Measurements from ENCODE around the gene RADIL.

The RADIL gene

DNA sequence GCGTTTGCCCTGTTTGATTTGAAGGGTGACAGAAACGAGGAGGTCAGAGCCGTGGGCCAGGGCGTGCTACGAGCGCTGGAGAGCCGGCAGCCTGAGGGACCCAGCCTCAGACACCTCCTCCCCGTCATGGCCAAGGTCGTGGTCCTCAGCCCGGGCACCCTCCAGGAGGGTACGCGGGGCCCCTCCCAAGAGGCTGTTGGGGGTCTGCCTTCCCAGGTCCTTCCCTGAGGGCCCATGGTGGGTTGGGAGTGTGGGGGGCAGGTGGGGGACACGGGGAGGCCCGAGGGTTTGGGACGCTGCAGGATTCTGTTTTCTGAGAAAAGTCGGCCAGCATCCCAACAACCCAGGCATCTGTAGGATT, 100.2 kb downstream of the RADIL start:
- no peak for DNase-seq (ENCODE audit: low read depth in 1 of 2, low spot score in 1 of 2)

DNA sequence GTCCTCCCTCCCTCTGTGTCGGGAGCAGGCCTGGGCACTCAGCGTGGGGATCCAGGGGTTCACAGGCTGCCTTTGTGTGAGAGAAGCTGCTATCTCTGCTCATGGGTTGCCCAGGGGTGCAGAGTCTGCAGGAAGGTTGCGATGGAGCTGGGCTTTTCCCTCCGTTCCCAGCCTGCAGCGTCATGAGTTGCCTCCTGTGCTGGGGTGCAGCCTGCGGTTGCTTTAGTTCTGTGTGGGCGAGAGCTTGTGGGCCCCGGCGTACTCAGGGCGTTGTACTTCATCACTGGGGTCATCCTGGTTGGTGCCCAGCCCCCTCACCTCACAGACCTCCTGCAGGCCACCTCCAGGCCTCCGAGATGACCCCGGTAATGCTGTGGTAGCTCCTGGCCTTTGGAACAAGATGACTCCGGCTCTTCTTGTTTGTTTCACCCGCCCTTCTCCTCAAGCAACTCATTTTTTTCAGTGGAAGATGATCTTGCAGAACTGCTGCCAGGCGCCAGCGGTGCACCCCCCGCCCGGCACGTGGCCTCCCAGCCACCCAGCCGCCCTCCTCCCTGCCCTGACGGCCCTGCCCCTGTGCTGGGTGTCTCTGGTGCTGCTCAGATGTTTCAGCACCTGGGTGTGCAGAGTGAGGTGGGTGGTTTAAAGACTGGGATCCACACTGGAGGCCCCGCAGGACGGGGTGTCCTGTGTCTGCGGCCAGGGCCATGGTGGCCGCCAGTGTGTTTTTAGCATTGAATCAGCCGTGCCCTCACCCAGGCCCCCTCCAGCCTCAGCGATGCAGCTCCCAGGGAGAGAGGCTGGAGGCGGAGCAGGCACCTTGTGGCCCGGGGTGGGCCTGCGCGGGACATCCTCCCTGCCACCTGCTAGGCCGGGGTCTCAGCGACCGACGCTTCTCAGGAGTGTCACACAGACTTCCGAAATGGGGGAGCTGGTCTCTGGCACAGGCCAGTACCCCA, 100.9 kb downstream of the RADIL start:
- DNase-seq (ENCODE audit: low read depth in 1 of 2, low spot score in 1 of 2): no peak

DNA sequence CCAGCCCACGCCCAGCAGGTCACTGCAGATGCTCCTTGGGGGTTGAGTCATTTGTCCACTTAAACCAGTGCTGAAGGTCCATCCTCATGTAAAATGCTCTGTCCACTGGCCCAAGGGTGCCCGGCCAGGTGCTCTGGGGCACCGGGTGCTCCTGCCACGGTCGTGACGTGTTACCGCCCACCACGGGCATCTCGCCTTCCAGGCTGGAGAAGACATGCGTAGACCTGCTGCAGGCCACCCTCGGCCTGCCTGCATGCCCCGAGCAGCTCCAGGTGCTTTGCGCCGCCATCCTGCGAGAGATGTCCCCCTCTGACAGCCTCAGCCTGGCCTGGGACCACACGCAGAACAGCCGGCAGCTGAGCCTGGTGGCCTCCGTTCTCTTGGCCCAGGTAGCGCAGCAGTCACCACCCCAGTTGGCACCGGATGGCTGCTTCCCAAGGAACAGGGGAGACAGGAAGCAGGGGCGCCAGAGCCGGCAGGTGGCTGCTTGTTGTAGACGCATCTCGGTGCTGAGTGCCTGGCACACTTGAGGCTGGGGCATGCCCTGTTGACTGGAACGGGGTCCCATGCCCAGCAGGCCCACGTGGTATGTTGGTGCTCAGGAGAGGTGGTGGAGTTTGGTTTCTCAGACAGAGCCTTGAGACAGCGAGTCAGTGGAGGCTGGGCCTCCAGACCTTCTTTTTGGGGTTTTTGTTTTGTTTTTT, 102.0 kb downstream of the RADIL start:
- no peak for DNase-seq (ENCODE audit: low read depth in 1 of 2, low spot score in 1 of 2)

DNA sequence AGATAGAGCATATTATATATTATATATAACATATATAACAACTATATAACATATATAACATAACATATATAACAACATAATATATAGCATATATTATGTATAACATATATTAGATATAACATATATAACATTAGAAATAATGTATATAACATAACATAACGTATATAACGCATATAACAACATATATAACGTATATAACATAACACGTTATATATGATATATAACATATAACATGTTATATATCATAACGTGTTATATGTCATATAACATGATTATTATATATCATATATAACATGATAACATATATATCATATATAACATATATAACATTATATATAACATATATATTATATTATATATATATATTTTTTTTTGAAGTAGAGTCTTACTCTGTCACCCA, 104.4 kb downstream of the RADIL start:
- no peak for DNase-seq (ENCODE audit: low read depth in 1 of 2, low spot score in 1 of 2)

DNA sequence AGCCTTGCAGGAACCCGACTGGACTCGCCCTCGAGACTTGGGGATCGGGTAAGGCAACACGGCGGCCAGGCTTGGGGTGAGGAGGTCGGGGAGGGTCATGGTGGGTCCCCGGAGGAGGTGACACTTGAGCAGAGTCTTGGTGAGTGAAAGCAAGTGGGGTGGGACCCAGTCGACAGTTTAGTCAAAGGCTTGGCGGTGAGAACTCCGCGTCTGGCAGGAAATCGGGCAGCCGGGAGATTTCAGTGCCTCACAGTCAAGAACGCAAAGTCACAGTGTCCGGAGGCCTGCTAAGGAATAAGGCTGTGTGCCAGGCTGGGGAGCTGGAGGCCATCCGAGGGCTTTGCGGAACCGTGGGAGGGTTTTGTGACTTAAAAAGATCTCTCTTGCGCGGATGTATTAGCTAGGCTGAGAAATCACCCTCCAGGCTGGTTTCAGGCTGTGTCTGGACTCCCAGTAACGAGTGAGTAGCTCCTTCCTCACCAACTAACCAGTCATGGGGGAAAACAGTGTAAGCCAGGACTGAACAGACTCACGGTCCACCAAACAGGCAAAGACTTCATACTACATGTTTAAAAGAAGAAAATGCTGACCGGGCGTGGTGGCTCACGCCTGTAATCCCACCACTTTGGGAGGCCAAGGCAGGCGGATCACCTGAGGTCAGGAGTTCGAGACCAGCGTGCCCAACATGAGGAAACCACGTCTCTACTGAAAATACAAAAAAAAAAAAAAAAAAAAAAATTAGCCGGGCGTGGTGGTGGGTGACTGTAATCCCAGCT, 107.5 kb downstream of the RADIL start:
- DNase-seq (ENCODE audit: low read depth in 1 of 2, low spot score in 1 of 2): peak; percentile 24 to 43

DNA sequence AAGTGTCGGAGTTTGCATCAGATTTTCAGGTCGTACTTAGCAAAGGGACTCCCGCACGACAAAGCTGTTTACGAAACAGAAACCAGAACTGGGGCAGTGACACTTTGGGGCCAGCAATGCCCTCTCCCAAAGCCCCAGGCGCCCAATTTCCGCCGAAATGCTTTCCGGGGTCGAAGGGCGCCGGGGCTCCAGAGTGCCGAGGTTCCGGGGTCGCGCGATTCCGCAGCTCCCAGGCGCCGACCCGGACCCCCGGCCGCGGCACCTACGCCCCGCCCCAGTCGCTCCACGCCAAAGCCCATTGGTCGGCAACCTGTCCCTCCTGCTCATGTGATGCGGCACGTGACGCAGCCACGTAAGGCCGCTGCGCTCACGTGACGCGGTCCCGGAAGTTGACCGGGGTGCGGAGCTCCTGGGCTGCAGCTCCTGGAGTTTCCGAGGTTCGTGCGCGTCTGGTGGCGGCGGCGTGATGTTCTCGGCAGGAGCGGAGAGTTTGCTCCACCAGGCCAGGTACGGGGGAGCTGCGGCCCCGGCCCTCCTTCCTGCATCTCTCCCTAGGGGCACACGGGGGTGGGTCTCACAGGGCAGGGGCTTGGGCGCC, 108.2 kb downstream of the RADIL start, which contains the start of gene AP5Z1:
Gene AP5Z1 (plus strand): TSS at position 374 of the 598 bp plus-strand sequence. CDS start 93 bp downstream, at position 467.
- DNase-seq (ENCODE audit: low read depth in 1 of 2, low spot score in 1 of 2): peak; percentile 85 to 94

DNA sequence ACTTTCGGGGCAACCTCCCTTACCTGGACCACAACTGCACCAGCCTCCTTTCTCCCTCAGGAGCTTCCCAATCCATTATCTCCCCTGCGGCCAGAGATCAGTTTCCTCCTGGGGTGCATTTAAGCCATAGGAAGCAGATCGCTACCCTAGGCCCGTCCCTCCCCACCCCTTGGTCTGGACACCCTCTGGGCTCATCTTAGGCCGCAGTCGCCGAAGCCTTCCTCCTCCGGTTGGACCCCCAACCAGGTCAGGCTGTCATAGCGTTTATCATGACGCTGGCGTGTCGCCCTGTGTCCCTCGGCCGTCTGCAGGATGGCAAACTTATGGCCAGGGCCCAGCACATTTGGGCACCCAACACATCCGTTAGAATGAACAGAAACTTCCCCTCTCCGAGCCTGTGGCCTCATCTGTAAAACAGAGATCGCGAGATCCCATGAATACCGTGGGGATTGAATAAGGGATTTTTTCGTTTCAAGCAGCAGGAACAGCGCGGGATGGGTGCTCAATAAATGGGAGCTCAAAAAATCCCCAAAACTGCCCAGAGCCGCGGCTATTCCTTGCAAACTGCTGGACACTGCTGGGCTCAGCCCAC, 108.8 kb downstream of the RADIL start:
- DNase-seq (ENCODE audit: low read depth in 1 of 2, low spot score in 1 of 2): no peak

DNA sequence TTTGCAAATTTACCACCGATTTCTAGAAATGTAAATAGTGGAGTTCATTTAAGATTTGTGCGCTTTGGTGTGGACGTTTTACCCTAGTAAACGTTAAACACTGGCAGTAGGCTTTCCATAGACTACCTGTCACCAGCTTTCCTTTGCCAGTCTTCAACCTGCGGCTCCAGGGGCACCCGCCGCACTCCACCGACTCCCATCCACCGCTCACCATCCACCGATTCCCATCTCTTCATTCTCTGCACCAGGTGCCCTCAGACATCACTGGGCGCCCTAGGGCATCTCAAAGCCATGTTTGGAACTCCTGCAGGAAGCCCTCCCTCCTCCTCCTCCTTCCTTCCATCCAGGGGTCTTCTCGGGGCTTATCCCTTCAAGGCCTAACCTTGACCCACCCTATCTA, 109.5 kb downstream of the RADIL start:
- DNase-seq (ENCODE audit: low read depth in 1 of 2, low spot score in 1 of 2): no peak

DNA sequence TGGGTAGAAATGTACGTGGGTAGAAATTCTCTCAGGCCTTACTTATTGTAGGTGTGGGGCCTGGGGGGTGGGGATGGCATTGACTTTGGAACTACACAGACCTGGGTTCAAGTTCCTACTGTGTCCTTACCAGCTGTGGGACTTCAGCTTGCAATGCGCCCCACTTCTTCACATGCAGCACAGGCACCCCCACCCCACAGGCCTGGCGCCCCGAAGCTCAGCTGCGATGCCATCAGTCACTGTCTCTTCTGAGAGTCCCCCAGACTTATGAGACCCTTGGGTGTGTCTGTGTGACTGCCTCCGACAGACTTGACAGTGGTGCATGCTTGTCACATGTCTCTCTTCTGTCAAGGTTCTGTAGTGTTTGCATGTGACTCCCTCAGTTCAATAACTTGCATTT, 111.2 kb downstream of the RADIL start:
- no peak for DNase-seq (ENCODE audit: low read depth in 1 of 2, low spot score in 1 of 2)

DNA sequence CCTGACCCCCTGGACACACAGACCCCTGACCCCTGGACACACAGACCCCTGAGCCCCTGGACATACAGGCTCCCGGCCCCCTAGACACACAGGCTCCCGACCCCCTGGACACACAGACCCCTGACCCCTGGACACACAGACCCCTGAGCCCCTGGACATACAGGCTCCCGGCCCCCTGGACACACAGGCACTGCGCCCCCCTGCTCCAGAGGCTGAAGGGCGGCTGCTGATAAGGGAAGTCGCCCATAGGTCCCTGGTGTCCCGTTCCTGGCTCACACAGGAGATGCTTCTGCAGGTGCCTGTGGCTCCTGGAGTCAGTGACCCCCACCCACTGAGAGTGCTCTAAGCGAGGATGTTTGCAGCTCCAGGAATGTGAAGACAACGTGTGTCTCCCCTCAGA, 111.8 kb downstream of the RADIL start:
- no peak for DNase-seq (ENCODE audit: low read depth in 1 of 2, low spot score in 1 of 2)

DNA sequence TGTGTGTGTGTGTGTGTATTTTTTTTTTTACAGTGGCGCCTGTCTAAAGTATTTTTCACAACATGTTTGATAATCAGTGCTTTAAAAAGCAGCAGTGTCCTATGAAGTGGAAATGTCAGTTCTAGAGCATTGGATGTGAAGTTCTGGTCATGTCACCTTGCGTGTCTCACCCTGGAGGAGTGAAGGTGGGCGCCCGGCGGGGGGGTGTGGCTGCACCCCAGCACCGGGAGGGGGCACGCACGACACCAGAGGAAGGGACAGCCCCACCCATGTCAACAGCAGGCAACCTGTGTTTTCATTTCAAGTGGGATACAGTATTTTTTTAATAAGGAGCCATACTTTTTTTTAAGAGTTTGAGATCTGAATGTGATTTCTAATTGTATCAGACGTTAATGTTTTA, 112.6 kb downstream of the RADIL start:
- no peak for DNase-seq (ENCODE audit: low read depth in 1 of 2, low spot score in 1 of 2)

DNA sequence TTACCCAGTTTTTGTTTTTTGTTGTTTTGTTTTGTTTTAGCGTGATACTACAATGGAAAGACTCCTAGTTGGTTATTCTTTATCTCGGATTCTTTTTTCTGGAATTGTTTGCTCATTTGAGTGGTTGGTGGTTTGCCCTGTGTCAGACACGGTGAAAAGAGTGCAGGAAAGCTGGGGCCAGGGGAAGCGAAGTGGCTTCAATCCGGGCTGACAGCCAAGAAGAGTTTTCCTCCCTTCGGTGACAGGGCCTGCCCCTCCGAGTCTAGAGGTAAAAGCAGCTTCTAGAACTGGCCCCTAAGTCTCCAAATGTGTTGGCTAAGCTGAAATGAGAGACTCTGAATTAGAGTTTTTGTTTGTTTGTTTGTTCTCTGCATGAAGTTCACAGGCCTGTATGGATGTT, 113.8 kb downstream of the RADIL start:
- DNase-seq (ENCODE audit: low read depth in 1 of 2, low spot score in 1 of 2): no peak

DNA sequence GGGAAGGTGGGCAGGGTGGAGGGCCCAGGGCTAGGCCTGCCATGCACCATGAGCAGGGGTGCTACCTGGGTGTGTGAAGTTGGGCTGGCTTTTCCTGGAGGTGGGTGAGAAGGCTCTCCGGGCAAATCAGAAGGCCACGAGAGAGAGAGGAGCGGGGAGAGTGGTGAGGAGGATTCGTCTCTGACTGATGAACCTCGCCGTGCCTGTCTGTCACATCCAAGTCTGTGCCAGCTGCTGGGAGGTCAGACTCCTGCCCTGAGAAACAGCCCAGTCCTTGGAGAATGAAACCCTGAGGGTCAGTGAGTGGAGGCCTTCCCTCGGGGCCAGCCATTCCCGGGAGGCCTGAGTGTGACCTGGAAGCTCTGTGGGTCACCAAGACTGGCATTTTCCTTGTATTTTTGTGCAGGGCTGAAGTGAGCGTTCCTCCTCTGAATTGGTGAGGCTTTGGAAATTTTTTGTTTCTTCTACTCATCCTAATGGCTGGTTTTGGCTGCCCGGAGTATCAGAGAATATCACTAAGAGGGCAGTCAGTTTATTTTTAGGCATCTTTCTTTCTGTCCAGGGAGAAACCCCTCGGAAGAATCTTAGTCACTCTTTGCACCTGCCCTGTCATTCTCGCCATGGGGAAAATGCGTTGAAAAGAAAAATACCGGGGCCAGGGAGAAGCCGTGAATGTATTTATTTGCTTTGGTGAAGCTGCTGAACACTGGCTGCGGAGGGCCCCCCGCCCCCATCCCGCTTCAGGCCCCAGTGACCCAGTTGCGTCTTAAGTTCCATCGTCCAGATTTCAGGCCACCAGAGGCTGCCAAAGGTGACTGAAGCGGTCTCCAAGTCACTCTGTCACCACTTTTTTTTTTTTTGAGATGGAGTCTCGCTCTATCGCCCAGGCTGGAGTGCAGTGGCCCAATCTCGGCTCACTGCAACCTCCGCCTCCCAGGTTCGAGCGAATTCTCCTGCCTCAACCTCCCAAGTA, 114.6 kb downstream of the RADIL start:
- DNase-seq (ENCODE audit: low read depth in 1 of 2, low spot score in 1 of 2): no peak

DNA sequence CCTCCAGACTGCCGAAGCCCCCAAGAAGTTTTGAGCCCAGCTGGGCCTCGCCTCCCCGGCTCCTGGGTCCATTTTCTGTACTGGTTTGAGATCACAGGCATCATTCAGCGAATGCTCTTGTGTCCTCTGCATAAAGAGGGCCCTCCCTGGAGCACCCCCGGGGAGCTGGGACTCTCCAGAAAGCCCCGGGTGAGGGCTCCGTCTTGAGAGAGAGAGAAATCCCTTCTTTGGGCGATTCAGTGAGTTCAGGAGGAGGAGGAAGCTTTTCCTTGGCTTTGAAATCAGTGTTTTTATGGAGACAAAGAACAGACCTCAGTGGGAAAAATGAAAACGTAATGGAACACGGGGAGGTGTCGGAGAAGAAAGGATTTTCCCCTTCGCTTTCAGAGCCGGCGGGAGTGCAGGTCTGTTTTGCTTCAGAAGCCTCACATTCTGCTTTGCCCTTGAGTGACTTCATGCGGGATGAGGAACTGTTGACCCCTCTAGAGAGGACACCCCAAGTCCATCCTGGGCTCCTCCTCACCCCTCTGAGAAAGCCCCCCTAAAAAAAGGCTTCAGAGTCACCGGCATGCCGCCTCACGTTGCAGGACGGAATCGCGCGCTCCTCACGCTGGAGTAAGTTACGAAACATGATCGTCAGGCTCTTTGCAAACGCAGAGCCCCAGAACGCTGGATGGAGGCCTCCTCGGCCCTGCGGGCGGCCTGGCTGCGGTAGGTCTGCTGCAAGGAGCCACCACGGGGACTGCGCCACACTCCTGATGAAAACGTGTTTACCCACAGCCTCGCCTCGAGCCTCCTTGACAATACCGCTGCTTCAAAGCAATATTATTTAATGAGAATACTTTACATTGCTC, 116.6 kb downstream of the RADIL start:
- no peak for DNase-seq (ENCODE audit: low read depth in 1 of 2, low spot score in 1 of 2)

DNA sequence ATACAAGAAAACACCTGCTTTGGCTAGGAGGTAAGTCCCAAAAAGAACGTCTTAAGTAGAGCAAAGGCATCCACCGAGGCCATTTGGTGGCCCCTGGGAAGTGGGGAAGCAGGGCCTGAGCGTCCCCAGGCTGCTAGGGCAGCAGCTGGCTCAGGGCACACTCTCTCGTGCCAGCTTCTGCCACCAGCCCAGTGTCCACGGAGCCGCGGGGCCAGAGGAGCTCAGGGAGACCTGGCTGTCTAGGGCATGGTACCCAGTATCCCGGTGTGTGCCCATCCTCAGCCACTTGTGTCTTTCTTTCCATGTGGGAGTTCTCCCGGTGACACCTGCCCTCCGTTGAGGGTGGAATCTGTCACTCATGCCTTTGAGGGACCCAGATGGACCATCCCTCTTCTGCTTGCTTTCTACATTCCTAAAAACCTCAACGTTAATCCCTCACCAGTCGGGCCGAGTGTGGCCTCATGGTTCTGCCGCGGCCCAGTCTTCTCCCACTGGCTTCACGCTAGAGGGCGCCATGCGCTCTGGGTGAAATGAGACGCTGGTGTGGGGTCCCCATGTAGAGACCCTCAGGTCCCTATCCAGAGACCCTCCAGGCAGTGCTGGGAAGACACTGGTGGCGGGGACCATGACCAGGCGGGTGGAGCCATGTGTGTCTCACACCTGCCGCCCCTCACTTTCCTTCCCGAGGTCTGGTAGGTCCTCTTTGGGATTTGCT, 117.6 kb downstream of the RADIL start:
- DNase-seq (ENCODE audit: low read depth in 1 of 2, low spot score in 1 of 2): no peak

DNA sequence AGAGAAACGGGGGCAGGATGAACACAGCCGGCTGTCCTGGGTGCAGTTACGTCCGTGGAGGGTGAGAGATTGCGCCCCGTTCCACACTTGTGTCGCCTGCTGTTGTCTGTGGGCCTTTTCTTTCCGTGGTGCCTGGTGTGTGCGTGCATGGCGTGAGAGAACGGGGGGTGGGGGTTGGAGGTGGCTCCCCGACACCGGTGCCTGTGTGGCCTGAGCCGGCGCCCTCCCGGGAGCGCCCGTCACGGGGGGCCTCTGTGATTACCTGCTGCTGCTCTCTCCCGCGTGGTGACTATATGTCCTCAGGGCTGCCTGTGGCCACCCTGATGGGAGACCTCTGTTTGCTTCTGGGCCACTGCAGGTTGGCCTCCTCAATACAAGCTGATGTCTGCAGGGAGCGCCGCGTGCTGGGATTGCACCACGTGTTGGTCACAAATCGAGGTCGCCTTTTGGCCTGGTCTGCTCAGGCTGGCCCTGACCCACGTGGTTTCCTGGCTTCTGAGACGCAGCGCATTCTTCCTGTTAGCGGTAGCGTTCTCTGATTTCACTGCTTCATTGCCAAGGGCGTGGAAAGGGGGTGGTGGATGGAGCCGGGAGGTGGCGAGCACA, 119.0 kb downstream of the RADIL start:
- DNase-seq (ENCODE audit: low read depth in 1 of 2, low spot score in 1 of 2): no peak

DNA sequence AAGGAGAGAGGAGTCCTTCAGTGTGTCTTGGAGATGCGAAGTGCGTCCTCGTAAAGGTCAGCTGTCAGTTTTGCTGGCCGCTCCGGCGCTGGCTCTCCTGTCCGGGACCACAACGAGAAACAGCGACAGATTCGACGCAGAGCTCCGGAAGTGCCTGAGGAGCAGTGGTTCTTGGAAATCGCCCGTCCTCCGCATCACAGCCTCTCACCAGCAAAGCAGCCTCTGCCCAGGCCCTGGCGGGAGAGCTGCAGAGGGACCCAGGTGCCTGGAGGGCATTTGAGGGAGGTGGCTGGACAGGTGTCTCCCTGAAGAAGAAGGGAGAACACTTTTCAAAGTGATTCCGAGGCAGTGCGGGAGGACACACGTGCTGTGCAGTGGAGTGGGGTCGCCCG, 119.7 kb downstream of the RADIL start:
- DNase-seq (ENCODE audit: low read depth in 1 of 2, low spot score in 1 of 2): no peak
